NCI-H226 (cell line): ENCODE measurements around the gene IFNA2.
A peak's percentile ranks its signal among the peaks of the same experiment; 100 is the strongest.
"Not testable (repeated sequence)": the region's sequence is repeated elsewhere in the genome, so short reads cannot be mapped to it uniquely, and the experiment has no call there.

Experiments used
- DNase-seq: peaks from one replicate; pipeline ENCODE4 v3.0.0-alpha.2; 2015

The IFNA2 gene

GRCh38 chr9:21385131-21385670 lies at the start of gene IFNA2:
TSS of gene IFNA2 (minus strand) at chr9:21385398. CDS start at chr9:21385329, 69 bp downstream.
- DNase-seq = no peak

GRCh38 chr9:21435015-21435383 lies 49.8 kb upstream of the IFNA2 start:
- DNase-seq = not testable (repeated sequence)

- peak; percentile 6 for DNase-seq
Observed at GRCh38 chr9:21434202-21435014, 49.2 kb upstream of the IFNA2 start.

GRCh38 chr9:21432672-21433425 lies 47.7 kb upstream of the IFNA2 start:
- no peak for DNase-seq

- no peak for DNase-seq
Observed at GRCh38 chr9:21429191-21429590, 44.0 kb upstream of the IFNA2 start.

GRCh38 chr9:21428235-21428634 lies 43.0 kb upstream of the IFNA2 start:
- no peak for DNase-seq

- no peak for DNase-seq
Observed at GRCh38 chr9:21415493-21416267, 30.5 kb upstream of the IFNA2 start.

- DNase-seq = no peak
Observed at GRCh38 chr9:21414220-21414940, 29.2 kb upstream of the IFNA2 start.

GRCh38 chr9:21413624-21414023 lies 28.4 kb upstream of the IFNA2 start:
- DNase-seq = no peak

GRCh38 chr9:21413151-21413550 lies 28.0 kb upstream of the IFNA2 start:
- DNase-seq = no peak

- no peak for DNase-seq
Observed at GRCh38 chr9:21412107-21412506, 26.9 kb upstream of the IFNA2 start.

- DNase-seq = no peak
Observed at GRCh38 chr9:21408817-21409216, 23.6 kb upstream of the IFNA2 start, which contains the start of gene IFNA8. TSS of gene IFNA8 (plus strand) at chr9:21409117. CDS start at chr9:21409177, 60 bp downstream.

- DNase-seq = no peak
Observed at GRCh38 chr9:21404146-21404545, 18.9 kb upstream of the IFNA2 start.

GRCh38 chr9:21402386-21403251 lies 17.4 kb upstream of the IFNA2 start:
- no peak for DNase-seq

- DNase-seq = no peak
Observed at GRCh38 chr9:21399956-21400355, 14.8 kb upstream of the IFNA2 start.

- DNase-seq = no peak
Observed at GRCh38 chr9:21398955-21399489, 13.8 kb upstream of the IFNA2 start.

- DNase-seq = no peak
Observed at GRCh38 chr9:21395778-21396717, 10.8 kb upstream of the IFNA2 start.

GRCh38 chr9:21392270-21392669 lies 7.1 kb upstream of the IFNA2 start:
- DNase-seq = no peak

- DNase-seq = no peak
Observed at GRCh38 chr9:21383627-21384026, 1.6 kb downstream of the IFNA2 start.
